Measurements from ENCODE around the gene ROGDI.

Gene ROGDI

DNA sequence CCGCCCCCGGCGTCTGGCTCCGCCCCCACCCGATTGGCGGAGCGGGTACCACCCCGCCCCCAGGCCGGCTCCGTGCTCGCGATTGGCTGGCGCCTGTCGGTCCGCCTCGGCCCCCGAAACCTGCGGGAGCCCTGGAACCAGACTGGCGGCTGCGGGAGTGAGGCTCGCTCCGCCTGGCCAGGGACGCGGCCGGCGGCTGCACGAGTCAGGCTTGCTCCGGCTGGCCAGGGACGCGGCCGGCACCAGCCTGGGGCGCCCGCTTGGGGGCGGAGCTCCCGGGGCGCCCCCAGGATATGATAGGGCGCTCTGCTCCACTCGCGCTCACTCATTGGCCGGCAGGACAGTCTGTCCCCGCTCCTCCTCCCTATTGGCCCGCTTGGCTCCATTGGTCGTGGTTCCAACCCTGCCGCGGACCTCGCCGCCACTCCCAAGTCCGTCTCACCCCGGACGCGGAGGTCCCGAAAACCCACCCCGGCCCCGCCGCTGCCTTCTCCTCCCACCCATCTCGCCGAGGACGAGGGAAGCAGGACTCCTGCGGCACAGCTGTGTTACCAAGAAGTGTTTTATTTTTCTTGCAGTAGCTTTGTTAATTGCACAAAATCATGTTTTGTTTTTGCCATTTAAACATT, 340 bp upstream of the ROGDI start:
- TF ChIP-seq FOXP2 (optimal IDR thresholded peaks at IDR 0.05; ENCODE audit: borderline replicate concordance, extremely low read depth, extremely low read length, insufficient read depth) (no peak), TAF1 (IDR thresholded peaks at IDR 0.05; ENCODE audit: borderline replicate concordance, insufficient read depth, low read length) (no peak), SIN3A (IDR thresholded peaks at IDR 0.05; ENCODE audit: borderline replicate concordance, insufficient read depth, low read length) (0 out of 2 replicates have a peak, but pooled peaks have one; percentile 41), POLR2AphosphoS5 (IDR thresholded peaks at IDR 0.05; ENCODE audit: low read depth, low read length) (0 out of 2 replicates have a peak, but pooled peaks have one; percentile 27)
- TF ChIP-seq, protein P1, sequence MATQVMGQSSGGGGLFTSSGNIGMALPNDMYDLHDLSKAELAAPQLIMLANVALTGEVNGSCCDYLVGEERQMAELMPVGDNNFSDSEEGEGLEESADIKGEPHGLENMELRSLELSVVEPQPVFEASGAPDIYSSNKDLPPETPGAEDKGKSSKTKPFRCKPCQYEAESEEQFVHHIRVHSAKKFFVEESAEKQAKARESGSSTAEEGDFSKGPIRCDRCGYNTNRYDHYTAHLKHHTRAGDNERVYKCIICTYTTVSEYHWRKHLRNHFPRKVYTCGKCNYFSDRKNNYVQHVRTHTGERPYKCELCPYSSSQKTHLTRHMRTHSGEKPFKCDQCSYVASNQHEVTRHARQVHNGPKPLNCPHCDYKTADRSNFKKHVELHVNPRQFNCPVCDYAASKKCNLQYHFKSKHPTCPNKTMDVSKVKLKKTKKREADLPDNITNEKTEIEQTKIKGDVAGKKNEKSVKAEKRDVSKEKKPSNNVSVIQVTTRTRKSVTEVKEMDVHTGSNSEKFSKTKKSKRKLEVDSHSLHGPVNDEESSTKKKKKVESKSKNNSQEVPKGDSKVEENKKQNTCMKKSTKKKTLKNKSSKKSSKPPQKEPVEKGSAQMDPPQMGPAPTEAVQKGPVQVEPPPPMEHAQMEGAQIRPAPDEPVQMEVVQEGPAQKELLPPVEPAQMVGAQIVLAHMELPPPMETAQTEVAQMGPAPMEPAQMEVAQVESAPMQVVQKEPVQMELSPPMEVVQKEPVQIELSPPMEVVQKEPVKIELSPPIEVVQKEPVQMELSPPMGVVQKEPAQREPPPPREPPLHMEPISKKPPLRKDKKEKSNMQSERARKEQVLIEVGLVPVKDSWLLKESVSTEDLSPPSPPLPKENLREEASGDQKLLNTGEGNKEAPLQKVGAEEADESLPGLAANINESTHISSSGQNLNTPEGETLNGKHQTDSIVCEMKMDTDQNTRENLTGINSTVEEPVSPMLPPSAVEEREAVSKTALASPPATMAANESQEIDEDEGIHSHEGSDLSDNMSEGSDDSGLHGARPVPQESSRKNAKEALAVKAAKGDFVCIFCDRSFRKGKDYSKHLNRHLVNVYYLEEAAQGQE (IDR thresholded peaks at IDR 0.05; ENCODE audit: insufficient read depth in 1 of 2, low read depth in 2 of 2, low read length in 2 of 2): no peak

DNA sequence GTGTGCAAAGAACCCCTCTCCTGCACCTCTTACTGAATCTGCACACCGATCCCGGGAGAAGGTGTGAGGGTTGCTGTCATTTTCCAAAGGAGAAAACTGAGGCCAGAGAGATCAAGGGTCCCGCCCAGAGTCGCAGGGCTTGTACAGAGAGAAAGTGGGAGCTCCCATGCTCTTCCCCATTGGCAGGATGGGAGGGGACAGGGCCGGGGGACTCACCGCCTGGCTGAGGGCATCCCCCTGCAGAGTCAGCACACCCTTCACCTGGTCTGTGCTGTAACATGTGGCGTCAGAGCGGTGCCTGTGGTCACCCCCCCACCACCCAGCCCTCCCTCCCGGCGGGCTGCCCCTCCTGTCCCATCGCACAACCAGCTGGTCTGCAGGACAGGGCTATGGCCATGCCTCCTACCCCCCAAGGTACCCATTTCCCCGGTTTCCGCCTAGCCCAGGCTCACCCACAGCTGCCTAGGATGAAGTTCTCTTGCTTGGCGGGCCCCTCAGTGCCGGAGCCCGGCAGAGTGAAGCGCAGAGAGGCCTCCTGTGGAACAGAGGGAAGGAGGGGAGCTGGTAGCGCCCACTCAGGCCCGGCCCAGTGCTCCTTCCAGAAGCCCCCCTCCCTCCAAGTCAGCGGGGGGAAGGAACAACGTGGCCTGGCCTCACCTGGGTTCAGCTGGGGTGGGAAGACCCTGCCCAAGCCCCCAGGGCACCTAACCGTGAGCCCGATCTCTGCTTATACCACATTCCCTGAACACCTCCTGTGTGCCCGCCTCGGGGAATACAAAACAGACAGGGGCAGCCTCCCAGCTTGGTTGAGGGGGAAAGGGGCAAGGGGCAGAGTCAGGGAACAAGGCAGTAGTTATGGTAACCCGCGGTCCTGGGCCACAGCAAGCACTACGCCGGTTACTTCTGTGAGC, 1.1 kb downstream of the ROGDI start:
- TF ChIP-seq FOXP2 (optimal IDR thresholded peaks at IDR 0.05; ENCODE audit: borderline replicate concordance, extremely low read depth, extremely low read length, insufficient read depth): no peak
- no peak for TF ChIP-seq POLR2AphosphoS5 (IDR thresholded peaks at IDR 0.05; ENCODE audit: low read depth, low read length)
- no peak for TF ChIP-seq TAF1 (IDR thresholded peaks at IDR 0.05; ENCODE audit: borderline replicate concordance, insufficient read depth, low read length)
- no peak for TF ChIP-seq SIN3A (IDR thresholded peaks at IDR 0.05; ENCODE audit: borderline replicate concordance, insufficient read depth, low read length)
- TF ChIP-seq, protein P1 (IDR thresholded peaks at IDR 0.05; ENCODE audit: insufficient read depth in 1 of 2, low read depth in 2 of 2, low read length in 2 of 2): no peak

DNA sequence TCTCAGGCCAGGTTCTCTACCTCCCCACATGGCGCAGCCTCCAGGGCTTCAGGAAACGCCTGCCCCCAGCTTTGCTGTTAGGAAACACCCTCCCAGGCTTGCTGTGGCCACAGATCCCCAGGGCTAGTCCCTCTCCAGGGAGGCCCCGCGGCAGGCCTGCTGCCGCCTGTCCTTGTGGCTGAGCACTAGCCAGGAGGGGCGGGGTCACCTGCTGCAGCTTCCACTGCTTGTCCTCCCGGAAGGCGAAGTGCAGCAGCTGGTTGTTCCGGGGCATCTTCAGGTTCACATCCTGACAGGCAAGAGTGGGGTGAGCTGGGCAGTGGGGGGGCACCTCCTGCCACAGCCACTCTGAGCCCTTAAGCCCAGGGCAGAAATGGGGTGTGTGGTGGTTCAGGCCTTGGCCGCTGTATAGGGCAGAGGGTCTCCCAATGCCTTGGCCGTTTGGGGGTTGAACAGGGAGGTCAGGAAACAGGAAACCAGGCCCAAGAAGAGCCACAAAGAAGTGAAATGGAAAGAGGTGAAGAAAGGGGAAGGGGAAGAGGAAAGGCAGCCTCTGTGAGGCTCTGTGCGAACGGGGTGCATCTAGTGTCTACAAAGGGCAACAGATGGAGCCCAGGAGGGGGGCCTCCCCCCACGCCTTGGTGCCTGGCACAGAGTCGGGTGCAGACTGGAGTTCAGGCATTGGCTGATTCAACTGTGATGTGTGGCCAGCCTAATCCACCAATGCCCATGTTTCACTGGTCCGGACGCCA, 2.0 kb downstream of the ROGDI start:
- TF ChIP-seq FOXP2 (optimal IDR thresholded peaks at IDR 0.05; ENCODE audit: borderline replicate concordance, extremely low read depth, extremely low read length, insufficient read depth): no peak
- no peak for TF ChIP-seq POLR2AphosphoS5 (IDR thresholded peaks at IDR 0.05; ENCODE audit: low read depth, low read length)

DNA sequence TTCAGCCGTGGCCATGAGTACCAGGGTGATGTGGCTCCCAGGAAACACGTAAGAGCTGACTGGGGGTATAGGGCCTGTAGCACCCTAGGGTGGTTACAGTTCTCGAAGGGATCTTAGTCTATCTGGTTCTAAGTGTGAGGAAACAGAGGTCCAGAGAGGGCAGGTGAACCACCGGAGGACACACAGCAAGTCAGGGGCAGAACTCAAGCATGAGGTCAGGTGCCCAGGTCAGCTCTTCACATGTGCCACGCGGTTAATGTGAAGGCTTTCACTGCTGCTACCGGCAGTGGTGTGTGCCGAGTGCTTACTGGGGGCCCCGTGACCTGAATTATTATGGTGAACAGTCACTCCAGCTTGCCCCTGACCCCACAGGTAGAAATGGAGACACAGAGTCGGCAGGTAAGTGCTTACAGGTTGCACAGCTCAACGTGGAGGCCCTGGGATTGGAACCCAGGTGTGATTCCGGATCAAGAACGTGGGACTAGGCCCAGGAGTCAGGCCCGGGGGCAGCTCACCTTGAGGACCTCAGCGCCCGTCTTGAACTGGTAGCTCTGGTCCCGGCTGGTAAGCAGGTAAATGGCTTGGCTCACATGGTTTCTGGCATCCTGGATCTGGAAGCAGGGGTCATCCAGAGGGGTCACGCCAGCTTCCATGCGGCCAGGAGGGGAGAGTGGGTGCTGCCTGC, 3.1 kb downstream of the ROGDI start:
- no peak for TF ChIP-seq SIN3A (IDR thresholded peaks at IDR 0.05; ENCODE audit: borderline replicate concordance, insufficient read depth, low read length)
- TF ChIP-seq POLR2AphosphoS5 (IDR thresholded peaks at IDR 0.05; ENCODE audit: low read depth, low read length): no peak
- no peak for TF ChIP-seq TAF1 (IDR thresholded peaks at IDR 0.05; ENCODE audit: borderline replicate concordance, insufficient read depth, low read length)
- TF ChIP-seq FOXP2 (optimal IDR thresholded peaks at IDR 0.05; ENCODE audit: borderline replicate concordance, extremely low read depth, extremely low read length, insufficient read depth): no peak
- TF ChIP-seq, protein P1 (IDR thresholded peaks at IDR 0.05; ENCODE audit: insufficient read depth in 1 of 2, low read depth in 2 of 2, low read length in 2 of 2): no peak

DNA sequence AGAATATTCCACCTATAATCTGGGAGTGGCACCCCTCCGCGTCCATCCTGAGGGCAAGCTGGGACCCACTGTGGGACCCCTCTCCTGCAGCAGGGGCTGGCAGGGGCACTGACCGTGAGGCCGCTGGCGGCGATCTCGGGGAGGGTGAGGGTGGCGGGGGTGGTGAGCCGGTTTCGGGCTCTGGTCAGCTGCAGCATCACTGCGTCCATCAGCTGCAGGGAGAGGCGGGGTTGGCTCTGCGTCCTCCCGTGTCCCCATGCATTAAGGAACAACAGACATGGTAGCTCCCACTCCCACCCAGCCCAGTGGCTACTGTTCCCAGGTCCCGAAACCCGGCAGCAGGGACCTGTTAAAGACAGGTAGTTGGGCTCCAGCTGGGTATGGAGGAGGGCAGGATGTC, 4.0 kb downstream of the ROGDI start:
- TF ChIP-seq SIN3A (IDR thresholded peaks at IDR 0.05; ENCODE audit: borderline replicate concordance, insufficient read depth, low read length) (no peak), TAF1 (IDR thresholded peaks at IDR 0.05; ENCODE audit: borderline replicate concordance, insufficient read depth, low read length) (no peak), POLR2AphosphoS5 (IDR thresholded peaks at IDR 0.05; ENCODE audit: low read depth, low read length) (no peak), FOXP2 (optimal IDR thresholded peaks at IDR 0.05; ENCODE audit: borderline replicate concordance, extremely low read depth, extremely low read length, insufficient read depth) (no peak)

Data from PFSK-1 (cell line).